Measurements from ENCODE around the gene LTBP2.

GRCh38 chr14:74510223-74510931 lies 101.7 kb downstream of the LTBP2 start:
- TF ChIP-seq ZSCAN5A (tag by site-specific recombination; IDR thresholded peaks at IDR 0.05), result no peak
- no peak for TF ChIP-seq ZBTB1 (tag by site-specific recombination; IDR thresholded peaks at IDR 0.05)
- no peak for TF ChIP-seq CTCF (tag by site-specific recombination; IDR thresholded peaks at IDR 0.05)
- no peak for TF ChIP-seq ZNF513 (tag by site-specific recombination; IDR thresholded peaks at IDR 0.05)
- no peak for TF ChIP-seq PRDM1 (tag by site-specific recombination; IDR thresholded peaks at IDR 0.05)
- no peak for TF ChIP-seq HOXA7 (CRISPR knock-in tag; IDR thresholded peaks at IDR 0.05; ENCODE audit: borderline replicate concordance)
- no peak for TF ChIP-seq ZBTB20 (tag by site-specific recombination; IDR thresholded peaks at IDR 0.05)
- TF ChIP-seq SCRT2 (tag by site-specific recombination; IDR thresholded peaks at IDR 0.05), result no peak
- no peak for TF ChIP-seq ZNF350 (tag by site-specific recombination; IDR thresholded peaks at IDR 0.05)
